ENCODE results near the gene PDLIM5. TPM values are rescaled to one million over a fixed set of nuclear protein-coding genes. Genes with fewer than 3 reads are reported as not detected.
A peak's percentile ranks its signal among the peaks of the same experiment; 100 is the strongest.

PDLIM5 gene
- total and polyA plus RNA-seq, 7 donors, result 215 to 840 (median 480) TPM

DNA sequence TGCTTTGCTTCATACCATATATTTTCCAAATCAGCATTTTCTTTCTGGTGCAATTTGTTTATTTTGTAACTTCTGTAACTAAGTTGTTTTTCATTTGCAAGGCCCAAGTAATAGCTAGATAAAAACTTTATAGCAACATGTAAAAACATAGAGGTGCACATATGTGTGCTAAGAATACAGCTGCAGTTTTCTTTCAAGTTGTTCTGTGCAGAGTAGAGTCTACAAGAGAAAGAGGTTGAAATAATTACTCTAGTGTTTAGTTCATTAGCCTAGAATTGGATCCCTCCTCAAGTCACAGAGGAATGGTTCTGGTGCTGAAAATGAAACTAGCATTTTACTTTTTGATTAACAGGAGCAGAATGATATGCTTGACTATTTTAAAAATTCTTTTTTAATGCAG lies 32.2 kb upstream of the PDLIM5 start:
- Histone ChIP-seq H3K4me1 (peaks cover 18% of the 10 kb centered on the region), H3K27me3 (ENCODE audit: insufficient read depth in 3 of 3, low read length in 2 of 3) (no peaks in the 10 kb centered on the region), H3K4me3 (no peak overlapping the region), H3K27ac (peak overlapping the region; percentile 5), H3K36me3 (ENCODE audit: insufficient read depth in 1 of 2, low read depth in 1 of 2) (no peaks in the 10 kb centered on the region), H3K9me3 (peaks cover 4% of the 10 kb centered on the region)
- TF ChIP-seq, protein P1, sequence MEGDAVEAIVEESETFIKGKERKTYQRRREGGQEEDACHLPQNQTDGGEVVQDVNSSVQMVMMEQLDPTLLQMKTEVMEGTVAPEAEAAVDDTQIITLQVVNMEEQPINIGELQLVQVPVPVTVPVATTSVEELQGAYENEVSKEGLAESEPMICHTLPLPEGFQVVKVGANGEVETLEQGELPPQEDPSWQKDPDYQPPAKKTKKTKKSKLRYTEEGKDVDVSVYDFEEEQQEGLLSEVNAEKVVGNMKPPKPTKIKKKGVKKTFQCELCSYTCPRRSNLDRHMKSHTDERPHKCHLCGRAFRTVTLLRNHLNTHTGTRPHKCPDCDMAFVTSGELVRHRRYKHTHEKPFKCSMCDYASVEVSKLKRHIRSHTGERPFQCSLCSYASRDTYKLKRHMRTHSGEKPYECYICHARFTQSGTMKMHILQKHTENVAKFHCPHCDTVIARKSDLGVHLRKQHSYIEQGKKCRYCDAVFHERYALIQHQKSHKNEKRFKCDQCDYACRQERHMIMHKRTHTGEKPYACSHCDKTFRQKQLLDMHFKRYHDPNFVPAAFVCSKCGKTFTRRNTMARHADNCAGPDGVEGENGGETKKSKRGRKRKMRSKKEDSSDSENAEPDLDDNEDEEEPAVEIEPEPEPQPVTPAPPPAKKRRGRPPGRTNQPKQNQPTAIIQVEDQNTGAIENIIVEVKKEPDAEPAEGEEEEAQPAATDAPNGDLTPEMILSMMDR (IDR thresholded peaks at IDR 0.05), result no peak
- intact Hi-C loops (cut with DNase I), result no loop called here
- DNase-seq (no peak), ATAC-seq (peak; percentile 15 to 40 (median 22))

DNA sequence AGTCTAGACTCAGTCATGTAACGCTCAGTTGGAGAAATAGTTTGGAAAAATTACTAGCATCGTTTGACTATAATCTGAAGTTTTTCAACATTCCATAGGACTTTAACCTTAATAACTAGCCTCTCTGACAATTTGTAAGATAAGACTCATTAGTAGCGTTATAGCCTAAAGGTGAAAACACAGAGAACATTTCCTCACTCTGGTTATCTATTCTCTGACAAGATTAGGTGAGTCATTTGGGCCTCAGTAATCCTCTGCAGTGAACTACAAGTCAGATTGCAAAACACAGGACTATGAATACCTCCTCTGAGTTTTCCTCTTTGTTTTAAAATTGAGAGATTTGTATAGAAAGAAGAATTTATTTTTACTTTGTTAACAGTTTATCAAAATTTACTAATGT lies 31.8 kb upstream of the PDLIM5 start:
- H3K4me1 ChIP-seq, result peaks cover 14% of the 10 kb centered on the region
- WGBS, 3 donors, result 69 to 81% (median 78%) methylated on average over 3 of the region's 3 CpGs
- no peaks in the 10 kb centered on the region for H3K36me3 ChIP-seq (ENCODE audit: insufficient read depth in 1 of 2, low read depth in 1 of 2)
- peak overlapping the region; percentile 5 for H3K27ac ChIP-seq
- no peaks in the 10 kb centered on the region for H3K27me3 ChIP-seq (ENCODE audit: insufficient read depth in 3 of 3, low read length in 2 of 3)
- no peak overlapping the region for H3K4me3 ChIP-seq
- ATAC-seq (peak; percentile 77 to 96 (median 92)), DNase-seq (no peak)
- TF ChIP-seq, protein P1 (IDR thresholded peaks at IDR 0.05), result no peak
- peaks cover 4% of the 10 kb centered on the region for H3K9me3 ChIP-seq
- intact Hi-C loops (cut with DNase I), result no loop called here

DNA sequence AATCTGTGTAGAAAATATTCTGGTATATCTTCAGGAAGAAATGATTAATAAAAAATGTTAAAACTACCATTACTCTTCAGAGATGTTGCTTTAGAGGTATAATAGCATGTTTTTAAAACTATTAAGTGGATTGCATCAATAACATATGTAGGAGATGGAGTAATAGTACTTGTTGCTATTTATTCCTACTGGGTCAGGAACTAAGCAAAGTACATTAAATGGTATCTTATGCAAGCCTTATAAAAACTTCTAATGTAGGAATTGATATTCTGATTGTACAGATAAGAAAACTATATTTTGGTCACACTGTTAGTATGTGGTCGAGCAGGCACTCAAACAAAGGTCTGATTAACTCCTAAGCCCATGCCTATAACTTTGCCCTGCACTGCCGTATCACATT lies 31.4 kb upstream of the PDLIM5 start:
- intact Hi-C loops (cut with DNase I), result no loop called here
- peaks cover 4% of the 10 kb centered on the region for H3K9me3 ChIP-seq
- WGBS, 3 donors, result 76 to 89% (median 81%) methylated on average over 2 of the region's 2 CpGs
- H3K27me3 ChIP-seq (ENCODE audit: insufficient read depth in 3 of 3, low read length in 2 of 3), result no peaks in the 10 kb centered on the region
- DNase-seq (no peak), ATAC-seq (no peak)
- no peak overlapping the region for H3K27ac ChIP-seq
- TF ChIP-seq, protein P1 (IDR thresholded peaks at IDR 0.05), result no peak
- no peak overlapping the region for H3K4me3 ChIP-seq
- no peaks in the 10 kb centered on the region for H3K36me3 ChIP-seq (ENCODE audit: insufficient read depth in 1 of 2, low read depth in 1 of 2)
- peaks cover 13% of the 10 kb centered on the region for H3K4me1 ChIP-seq

DNA sequence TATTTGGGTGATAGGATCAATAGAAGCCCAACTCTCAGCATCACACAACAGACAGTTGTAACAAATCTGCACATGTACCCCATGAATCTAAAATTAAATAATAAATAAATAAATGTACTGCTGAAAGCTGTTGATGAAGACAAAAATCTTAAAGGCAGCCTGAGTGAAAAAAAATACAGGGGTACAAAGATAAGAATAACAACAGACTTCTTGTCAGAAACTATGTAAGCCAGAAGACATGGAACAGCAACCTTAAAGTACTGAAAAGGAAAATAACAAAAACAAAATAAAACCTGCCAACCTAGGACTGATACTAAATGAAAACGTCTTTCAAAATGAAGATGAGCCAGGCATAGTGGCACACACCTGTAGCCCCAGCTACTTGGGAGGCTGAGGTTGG lies 25.0 kb upstream of the PDLIM5 start:
- TF ChIP-seq, protein P1 (IDR thresholded peaks at IDR 0.05), result no peak
- ATAC-seq, result no peak
- intact Hi-C loops (cut with DNase I), result no loop called here
- no peaks in the 10 kb centered on the region for H3K36me3 ChIP-seq (ENCODE audit: insufficient read depth in 1 of 2, low read depth in 1 of 2)
- H3K27me3 ChIP-seq (ENCODE audit: insufficient read depth in 3 of 3, low read length in 2 of 3), result no peaks in the 10 kb centered on the region
- H3K4me1 ChIP-seq, result peaks cover 18% of the 10 kb centered on the region
- H3K27ac ChIP-seq, result no peak overlapping the region
- no peak for DNase-seq
- peaks cover 15% of the 10 kb centered on the region for H3K9me3 ChIP-seq
- H3K4me3 ChIP-seq, result no peak overlapping the region
- 83 to 90% (median 86%) methylated on average over 1 of the region's 1 CpG for WGBS, 3 donors

DNA sequence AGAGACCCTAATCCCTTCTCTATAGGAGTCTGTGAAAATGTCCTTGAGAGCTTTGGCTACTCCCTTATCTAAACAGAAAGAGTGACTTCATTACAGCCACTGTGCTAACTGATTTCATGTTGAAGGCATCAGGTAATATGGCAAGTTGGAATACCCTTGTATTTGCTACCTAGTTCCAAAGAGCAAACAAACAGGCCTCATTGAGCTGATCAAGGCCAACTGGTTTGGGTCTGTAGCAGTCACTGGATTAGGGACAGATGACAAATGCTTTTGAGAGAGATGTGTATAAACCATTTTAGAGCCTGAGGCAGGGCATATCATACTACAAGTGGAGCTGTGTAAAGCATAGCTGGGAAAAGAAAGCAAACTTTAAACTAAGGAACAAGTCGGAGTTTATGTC lies 22.9 kb upstream of the PDLIM5 start:
- peak; percentile 54 to 94 (median 76) for ATAC-seq
- peak overlapping the region; percentile 29 for H3K4me3 ChIP-seq
- TF ChIP-seq, protein P1 (IDR thresholded peaks at IDR 0.05), result no peak
- H3K27ac ChIP-seq, result peak overlapping the region; percentile 81
- peaks cover 15% of the 10 kb centered on the region for H3K9me3 ChIP-seq
- H3K27me3 ChIP-seq (ENCODE audit: insufficient read depth in 3 of 3, low read length in 2 of 3), result no peaks in the 10 kb centered on the region
- H3K4me1 ChIP-seq, result peaks cover 18% of the 10 kb centered on the region
- H3K36me3 ChIP-seq (ENCODE audit: insufficient read depth in 1 of 2, low read depth in 1 of 2), result no peaks in the 10 kb centered on the region
- 31 to 52% (median 31%) methylated on average over 1 of the region's 1 CpG for WGBS, 3 donors
- intact Hi-C loops (cut with DNase I), result no loop called here
- DNase-seq, result no peak
